ENCODE results near the gene FAM117A.

Gene FAM117A

GRCh38 chr17:49692751-49693150 is 71.2 kb downstream of the FAM117A start:
- no peak overlapping the region for H3K27ac ChIP-seq
- POLR2A ChIA-PET (ENCODE audit: low non-redundant PET) = no interaction called here
- CTCF ChIA-PET = interaction anchor here (0.6 kb wide), 1 partner anchor 31 kb away, joined by 3 read pairs; no protein-coding TSS in a partner anchor
- DNase-seq (ENCODE audit: low spot score) = no peak
- TF ChIP-seq CTCF (conservative IDR thresholded peaks at IDR 0.05; ENCODE audit: low read depth) = no peak

DNA sequence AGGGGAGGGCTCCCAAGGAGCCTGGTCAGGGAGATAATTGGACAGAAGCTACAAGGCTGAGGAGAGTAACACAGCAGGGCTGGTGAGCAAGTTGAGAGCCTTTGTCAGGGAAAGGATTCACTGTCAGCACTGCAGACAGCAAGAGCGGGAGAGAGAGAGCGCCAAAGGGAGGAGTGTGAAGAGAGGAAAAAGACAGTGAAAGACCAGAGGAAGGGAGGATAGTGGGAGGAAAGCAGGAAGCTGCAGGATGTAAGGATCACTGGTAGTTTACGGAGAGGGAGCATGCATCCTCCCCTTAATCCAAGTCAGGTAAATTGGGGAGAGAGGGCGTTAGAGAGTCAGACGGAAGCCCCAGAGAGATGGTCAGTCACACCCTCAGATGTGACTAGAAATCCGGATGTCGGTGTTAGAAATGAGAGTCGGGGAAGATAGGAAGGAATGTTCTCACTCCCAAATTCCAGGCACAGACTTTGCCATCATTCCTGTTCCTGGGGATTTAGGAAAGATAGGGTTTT is 72.2 kb downstream of the FAM117A start:
- DNase-seq (ENCODE audit: low spot score) = no peak
- H3K27ac ChIP-seq = no peak overlapping the region
- ChIA-PET POLR2A (ENCODE audit: low non-redundant PET) (no interaction called here), CTCF (interaction anchor here (1.4 kb wide), 1 partner anchor 124 kb away, joined by 7 read pairs; no protein-coding TSS in a partner anchor)
- no peak for TF ChIP-seq CTCF (conservative IDR thresholded peaks at IDR 0.05; ENCODE audit: low read depth)

DNA sequence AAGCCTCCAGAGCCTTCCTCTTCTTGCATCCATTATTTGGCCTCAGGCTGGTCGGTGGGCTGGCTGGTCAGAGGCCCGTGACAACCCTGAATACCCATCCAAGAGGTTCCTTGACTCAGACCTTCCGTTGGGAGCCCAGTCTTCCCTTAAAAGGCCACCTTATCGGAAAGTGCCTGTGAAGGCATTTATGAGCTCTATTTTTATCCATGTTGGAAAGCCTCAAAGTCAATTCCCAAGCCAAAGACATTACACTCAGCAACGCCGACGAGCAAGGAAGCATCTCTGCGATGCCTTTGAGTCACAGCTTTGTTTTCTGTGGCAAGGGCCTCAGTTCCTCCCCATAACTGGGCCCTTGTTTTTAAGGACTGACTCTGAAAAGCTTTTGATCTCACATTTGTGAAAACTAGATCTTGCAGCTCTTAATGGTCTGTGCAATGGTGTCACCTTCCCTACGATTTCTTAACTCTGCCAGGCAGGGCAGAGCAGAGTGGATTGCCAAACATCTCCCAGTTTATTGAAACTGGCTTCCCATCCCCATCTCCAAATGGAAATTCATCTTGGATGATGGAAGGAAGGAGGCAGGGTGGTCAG is 72.8 kb downstream of the FAM117A start:
- no peak for DNase-seq (ENCODE audit: low spot score)
- ChIA-PET CTCF (interaction anchor here (1.4 kb wide), 1 partner anchor 124 kb away, joined by 7 read pairs; no protein-coding TSS in a partner anchor), POLR2A (ENCODE audit: low non-redundant PET) (no interaction called here)
- no peak overlapping the region for H3K27ac ChIP-seq
- no peak for TF ChIP-seq CTCF (conservative IDR thresholded peaks at IDR 0.05; ENCODE audit: low read depth)

DNA sequence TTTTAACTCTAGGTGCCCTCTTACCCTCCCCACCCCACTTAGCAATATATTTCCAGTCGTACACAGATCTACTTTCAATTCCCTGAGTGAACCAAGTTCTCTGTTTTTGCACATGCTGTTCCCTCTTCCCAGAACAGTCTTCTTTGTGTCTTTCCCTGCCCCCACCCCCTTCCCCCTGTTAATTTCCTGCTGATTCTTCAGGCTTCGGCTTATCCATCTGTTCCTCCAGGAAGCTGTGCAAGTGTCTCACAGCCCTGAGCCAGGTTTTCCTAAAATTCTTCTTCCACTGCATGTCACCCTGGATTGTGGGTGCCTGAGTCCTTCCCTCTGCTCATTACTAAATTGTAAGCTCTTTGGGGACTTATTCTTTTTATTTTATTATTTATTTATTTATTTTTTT is 73.7 kb downstream of the FAM117A start:
- no peak for TF ChIP-seq CTCF (conservative IDR thresholded peaks at IDR 0.05; ENCODE audit: low read depth)
- ChIA-PET CTCF (interaction anchor here (0.6 kb wide), 1 partner anchor 114 kb away, joined by 3 read pairs; no protein-coding TSS in a partner anchor), POLR2A (ENCODE audit: low non-redundant PET) (no interaction called here)
- DNase-seq (ENCODE audit: low spot score) = no peak
- no peak overlapping the region for H3K27ac ChIP-seq

- CTCF ChIA-PET = no interaction called here
- POLR2A ChIA-PET (ENCODE audit: low non-redundant PET) = no interaction called here
- no peak for DNase-seq (ENCODE audit: low spot score)
- H3K27ac ChIP-seq = no peak overlapping the region
- TF ChIP-seq CTCF (conservative IDR thresholded peaks at IDR 0.05; ENCODE audit: low read depth) = no peak
Observed at GRCh38 chr17:49688848-49689247, 75.1 kb downstream of the FAM117A start.

GRCh38 chr17:49687878-49688491 is 75.9 kb downstream of the FAM117A start:
- DNase-seq (ENCODE audit: low spot score) = no peak
- TF ChIP-seq CTCF (conservative IDR thresholded peaks at IDR 0.05; ENCODE audit: low read depth) = no peak
- ChIA-PET CTCF (interaction anchor here (0.6 to 0.7 kb wide), 2 partner anchors 118 to 130 kb away, joined by 3 read pairs; no protein-coding TSS in a partner anchor), POLR2A (ENCODE audit: low non-redundant PET) (no interaction called here)
- no peak overlapping the region for H3K27ac ChIP-seq

All from RWPE1 (cell line).